HG02884 (cell line): Measurements from ENCODE around the gene ZDHHC1.
A peak's percentile ranks its signal among the peaks of the same experiment; 100 is the strongest.

Experiments used
- ATAC-seq: cut with Tn5 transposase; IDR thresholded peaks from one replicate; pipeline ENCODE4 v1.9.1; 2021; ENCODE audit warnings: mild to moderate bottlenecking, moderate library complexity; ENCODE audit not compliant: unreplicated experiment

Gene ZDHHC1

GRCh38 chr16:67415872-67416793 is at the start of gene ZDHHC1:
ZDHHC1 (minus strand) TSS chr16:67416477; CDS start chr16:67407775, 8,702 bp downstream.
- peak; percentile 54 for ATAC-seq

GRCh38 chr16:67464565-67464964 is 48.3 kb upstream of the ZDHHC1 start:
- ATAC-seq = no peak

- no peak for ATAC-seq
Measured at GRCh38 chr16:67463691-67464090, 47.4 kb upstream of the ZDHHC1 start.

- no peak for ATAC-seq
Measured at GRCh38 chr16:67463059-67463458, 46.8 kb upstream of the ZDHHC1 start.

GRCh38 chr16:67462279-67462655 is 46.0 kb upstream of the ZDHHC1 start:
- ATAC-seq = no peak

GRCh38 chr16:67461600-67462278 is 45.5 kb upstream of the ZDHHC1 start:
- no peak for ATAC-seq

GRCh38 chr16:67460961-67461360 is 44.7 kb upstream of the ZDHHC1 start:
- no peak for ATAC-seq

- ATAC-seq = no peak
Measured at GRCh38 chr16:67460168-67460567, 43.9 kb upstream of the ZDHHC1 start.

GRCh38 chr16:67459861-67460150 is 43.5 kb upstream of the ZDHHC1 start:
- ATAC-seq = no peak

GRCh38 chr16:67459066-67459860 is 43.0 kb upstream of the ZDHHC1 start:
- ATAC-seq = no peak

- no peak for ATAC-seq
Measured at GRCh38 chr16:67458121-67458641, 41.9 kb upstream of the ZDHHC1 start.

GRCh38 chr16:67457611-67458010 is 41.3 kb upstream of the ZDHHC1 start:
- ATAC-seq = no peak

- no peak for ATAC-seq
Measured at GRCh38 chr16:67456391-67457081, 40.3 kb upstream of the ZDHHC1 start.

- ATAC-seq = no peak
Measured at GRCh38 chr16:67454852-67455251, 38.6 kb upstream of the ZDHHC1 start.

- no peak for ATAC-seq
Measured at GRCh38 chr16:67454104-67454503, 37.8 kb upstream of the ZDHHC1 start.

- no peak for ATAC-seq
Measured at GRCh38 chr16:67451704-67452435, 35.6 kb upstream of the ZDHHC1 start.

GRCh38 chr16:67451061-67451703 is 34.9 kb upstream of the ZDHHC1 start:
- no peak for ATAC-seq

- ATAC-seq = no peak
Measured at GRCh38 chr16:67449739-67450138, 33.5 kb upstream of the ZDHHC1 start.

GRCh38 chr16:67449336-67449735 is 33.1 kb upstream of the ZDHHC1 start:
- no peak for ATAC-seq

- ATAC-seq = no peak
Measured at GRCh38 chr16:67448580-67448979, 32.3 kb upstream of the ZDHHC1 start.
